ENCODE results near the gene VCAM1.
"Not testable (repeated sequence)": the region's sequence is repeated elsewhere in the genome, so short reads cannot be mapped to it uniquely, and the experiment has no call there.

VCAM1 gene

DNA sequence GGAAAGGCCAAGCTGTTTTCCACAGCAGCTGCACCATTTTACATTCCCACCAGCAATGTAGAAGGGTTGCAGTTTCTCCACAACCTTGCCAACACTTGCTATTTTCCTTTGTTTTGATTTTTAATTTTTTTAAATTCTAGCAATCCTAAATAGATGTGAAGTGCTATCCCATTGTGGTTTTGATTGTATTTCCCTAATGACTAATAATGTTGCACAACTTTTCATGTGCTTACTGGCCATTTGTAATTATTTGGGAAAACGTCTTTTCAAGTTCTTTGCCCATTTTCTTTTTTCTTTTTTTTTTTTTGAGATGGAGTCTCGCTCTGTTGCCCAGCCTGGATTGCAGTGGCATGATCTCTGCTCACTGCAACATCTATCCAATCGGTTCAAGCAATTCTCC lies 53.9 kb downstream of the VCAM1 start:
- DNase-seq (ENCODE audit: insufficient read length, low spot score), result no peak
- no peak for FAIRE-seq

DNA sequence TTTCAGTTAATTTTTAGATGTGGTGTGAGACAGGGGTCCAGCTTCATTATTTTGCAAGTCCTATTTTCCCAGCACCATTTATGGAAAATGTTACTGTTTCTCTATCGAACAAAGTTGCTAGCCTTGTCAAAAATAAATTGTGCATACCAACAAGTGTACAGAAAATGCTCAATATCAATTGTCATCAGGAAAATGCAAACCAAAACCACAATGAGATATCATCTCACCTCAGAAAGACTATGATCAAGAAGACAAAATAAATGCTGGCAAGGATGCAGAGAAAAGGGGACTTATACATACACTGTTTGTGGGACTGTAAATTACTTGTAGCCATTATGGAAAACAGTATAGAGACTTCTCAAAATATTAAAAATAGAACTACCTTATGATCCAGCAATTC lies 54.8 kb downstream of the VCAM1 start:
- no peak for DNase-seq (ENCODE audit: insufficient read length, low spot score)
- no peak for FAIRE-seq

DNA sequence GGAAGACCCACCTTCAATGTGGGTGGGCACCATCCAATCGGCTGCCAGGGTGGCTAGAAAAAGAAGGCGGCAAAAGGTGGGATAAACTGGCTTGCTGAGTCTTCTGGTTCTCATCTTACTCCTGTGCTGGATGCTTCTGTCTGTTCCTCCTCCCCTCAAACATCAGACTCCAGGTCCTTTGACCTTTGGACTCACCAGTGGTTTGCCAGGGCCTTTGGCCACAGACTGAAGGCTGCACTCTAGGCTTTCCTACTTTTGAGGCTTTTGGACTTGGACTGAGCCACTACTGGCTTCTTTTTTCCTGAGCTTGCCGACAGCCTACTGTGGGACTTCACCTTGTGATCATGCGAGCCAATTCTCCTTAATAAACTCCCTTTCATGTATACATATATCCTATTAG lies 55.9 kb downstream of the VCAM1 start:
- no peak for DNase-seq (ENCODE audit: insufficient read length, low spot score)
- FAIRE-seq, result no peak

DNA sequence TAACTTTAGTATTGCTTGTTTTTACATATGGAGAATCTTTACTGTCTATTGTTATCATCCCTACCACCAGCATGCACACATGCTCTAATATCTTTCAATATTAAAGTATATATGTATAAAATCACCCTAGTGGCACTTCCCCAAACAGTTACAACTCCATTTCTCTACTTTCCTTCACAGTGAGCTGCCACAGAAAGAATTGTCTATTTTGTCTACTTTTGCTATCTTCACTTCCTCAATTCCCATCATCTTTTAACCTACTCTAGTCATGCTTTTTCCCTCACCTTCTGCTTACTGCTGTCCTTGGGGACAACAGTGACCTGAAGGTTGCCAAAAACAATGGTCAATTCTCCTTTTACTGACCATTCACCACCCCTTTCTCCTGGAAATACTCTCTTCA lies 59.2 kb downstream of the VCAM1 start:
- FAIRE-seq, result no peak
- no peak for DNase-seq (ENCODE audit: insufficient read length, low spot score)

DNA sequence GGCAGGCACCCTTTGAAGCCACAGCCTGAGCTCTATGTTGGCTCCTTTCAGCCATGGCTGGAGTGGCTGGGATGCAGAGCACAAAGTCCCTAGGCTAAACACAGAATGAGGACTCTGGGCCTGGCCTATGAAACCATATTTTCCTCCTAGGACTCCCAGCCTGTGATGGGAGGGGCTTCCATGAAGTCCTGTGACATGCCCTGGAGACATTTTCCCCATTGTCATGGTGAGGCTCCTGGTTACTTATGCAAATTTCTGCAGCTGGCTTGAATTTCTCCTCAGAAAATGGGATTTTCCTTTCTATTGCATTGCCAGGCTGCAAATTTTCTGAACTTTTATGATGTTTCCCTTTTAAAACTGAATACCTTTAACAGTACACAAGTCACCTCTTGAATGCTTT lies 61.3 kb downstream of the VCAM1 start:
- FAIRE-seq (no peak), DNase-seq (ENCODE audit: insufficient read length, low spot score) (no peak)

DNA sequence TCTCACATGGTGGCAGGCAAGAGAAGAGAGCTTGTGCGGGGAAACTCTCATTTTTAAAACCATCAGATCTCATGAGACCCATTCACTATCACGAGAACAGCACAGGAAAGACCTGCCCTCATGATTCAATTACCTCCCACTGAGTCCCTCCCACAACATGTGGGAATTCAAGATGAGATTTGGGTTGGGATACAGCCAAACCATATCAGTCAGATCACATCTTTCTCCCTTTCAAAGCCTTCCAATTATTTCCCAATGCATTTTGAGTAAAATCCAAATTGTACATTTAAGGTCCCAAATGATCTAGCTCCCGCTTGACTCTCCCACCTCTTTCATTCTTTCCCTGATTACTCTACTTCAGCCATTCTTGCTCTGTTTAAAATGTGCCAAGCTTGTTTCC lies 62.2 kb downstream of the VCAM1 start:
- FAIRE-seq, result not testable (repeated sequence)

DNA sequence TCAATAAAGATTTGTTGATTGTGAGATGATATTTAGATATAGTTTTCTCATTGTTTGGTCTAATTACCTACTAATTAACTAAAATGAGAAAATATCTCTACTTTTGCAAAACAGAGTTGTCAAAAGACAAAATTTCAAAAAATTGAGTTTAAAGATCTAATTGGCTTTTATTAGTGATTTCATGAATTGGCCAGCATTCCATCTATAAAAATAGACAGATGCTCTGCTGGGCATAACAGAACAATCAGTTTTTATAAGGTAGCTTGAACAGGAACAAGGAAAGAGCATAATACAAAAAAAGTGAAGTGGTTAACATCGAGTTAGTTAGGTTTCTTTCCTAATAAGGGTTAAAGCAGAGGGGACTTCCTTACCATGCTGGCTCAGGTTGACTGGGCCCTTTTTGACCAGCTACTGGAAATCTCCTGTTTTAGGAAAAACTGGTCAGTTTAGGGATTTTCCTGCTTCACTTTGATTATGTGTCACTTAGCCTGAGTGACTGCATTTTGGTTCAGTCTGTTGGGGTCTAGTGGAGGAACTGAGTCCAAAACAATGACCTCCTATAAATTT lies 63.0 kb downstream of the VCAM1 start:
- FAIRE-seq (no peak), DNase-seq (ENCODE audit: insufficient read length, low spot score) (no peak)

More for the DNA sequence above, 62.2 kb downstream of the VCAM1 start:
- DNase-seq (ENCODE audit: insufficient read length, low spot score), result not testable (repeated sequence)

DNA sequence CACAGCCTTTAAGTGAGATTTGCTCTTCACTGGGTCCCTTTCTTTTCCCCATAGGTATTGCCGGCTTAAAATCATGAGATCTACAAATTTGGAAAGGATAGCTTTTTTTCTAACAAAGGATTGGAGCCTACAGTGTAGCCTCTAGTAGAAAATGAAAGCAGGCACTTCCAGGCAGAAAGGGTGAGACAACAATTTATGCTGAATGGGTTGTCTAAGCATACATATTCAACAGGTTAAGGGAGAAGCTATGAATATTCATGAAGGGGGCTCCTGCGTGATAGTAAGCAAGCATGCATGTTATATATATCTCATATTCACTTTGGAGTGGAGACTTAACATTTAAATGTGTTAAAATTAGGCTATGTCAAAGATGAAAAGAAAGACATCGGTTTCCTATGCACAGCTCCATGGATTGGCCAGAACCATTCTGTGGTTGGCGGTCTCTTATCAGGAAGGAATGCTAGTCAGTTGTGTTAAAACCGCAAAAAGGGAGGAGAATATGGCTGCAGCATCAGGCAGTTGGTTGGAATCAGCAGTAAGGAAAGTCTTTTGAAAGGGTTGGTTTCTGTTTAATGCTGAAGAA lies 66.0 kb downstream of the VCAM1 start:
- FAIRE-seq, result no peak
- no peak for DNase-seq (ENCODE audit: insufficient read length, low spot score)

DNA sequence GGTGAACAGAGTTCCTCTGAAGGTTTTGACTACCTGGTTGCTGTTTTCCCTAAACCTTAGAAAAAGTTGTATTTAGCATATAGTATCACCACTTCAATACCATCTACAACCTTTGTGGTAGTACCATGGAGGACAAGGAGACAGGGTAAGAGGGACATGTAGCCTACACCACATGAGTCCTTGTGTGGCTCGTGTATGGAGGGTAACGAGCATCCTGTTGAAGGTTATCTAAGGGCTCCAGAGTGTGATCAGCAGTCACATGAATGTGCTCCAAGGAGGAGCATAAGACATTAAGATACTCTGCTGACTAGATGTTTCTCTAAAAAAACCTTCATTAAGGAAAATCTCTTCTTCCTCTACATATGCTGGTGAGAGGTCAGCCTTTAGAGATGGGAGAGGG lies 67.3 kb downstream of the VCAM1 start:
- FAIRE-seq (no peak), DNase-seq (ENCODE audit: insufficient read length, low spot score) (no peak)
